Hepatocyte (in vitro differentiated cells): Measurements from ENCODE around the gene MAU2.

Experiments used
- CTCF ChIP-seq: fragments of 200-600 bp; sonication (generic); IDR thresholded peaks from 2 replicates; pipeline ENCODE4 v1.5.1; 2016; ENCODE audit warnings: antibody characterized with exemption, mild to moderate bottlenecking; ENCODE audit not compliant: poor library complexity
- EZH2 ChIP-seq: fragments of 200-600 bp; sonication (generic); IDR thresholded peaks from 2 replicates; pipeline ENCODE4 v1.6.1; 2016; ENCODE audit warnings: antibody characterized with exemption, mild to moderate bottlenecking, borderline replicate concordance

GRCh38 chr19:19274146-19274545, 46.5 kb upstream of the MAU2 start:
- TF ChIP-seq CTCF (no peak), EZH2 (no peak)
